GM12878 (cell line): ENCODE measurements around the gene SOS1.

ENCODE experiments used
- ATF2 ChIP-seq: IDR thresholded peaks from 2 replicates; pipeline ENCODE4 v1.6.1; 2012; ENCODE audit warnings: low read length, inconsistent platforms
- CTCF ChIP-seq, 3 experiments: IDR thresholded peaks in 2 of 3; conservative IDR thresholded peaks in 1 of 3; 2 replicates each; pipeline ENCODE4 v1.5.1; 2011; ENCODE audit warnings: low read depth in 3 of 3, low read length in 3 of 3, mild to moderate bottlenecking in 3 of 3, control low read depth in 2 of 3, moderate library complexity in 2 of 3, inconsistent platforms in 1 of 3, mixed read lengths in 1 of 3; ENCODE audit not compliant: control insufficient read depth in 2 of 3, insufficient read depth in 1 of 3; ENCODE audit errors: extremely low read depth in 1 of 3
- POLR2A ChIP-seq: IDR thresholded peaks from 2 replicates; pipeline ENCODE4 v1.6.1; 2011; ENCODE audit warnings: low read depth, mild to moderate bottlenecking, low read length
- RAD51 ChIP-seq: fragments of 450-650 bp; IDR thresholded peaks from 2 replicates; pipeline ENCODE4 v1.6.1; 2016; ENCODE audit warnings: moderate library complexity, mild to moderate bottlenecking, inconsistent platforms
- SUPT20H ChIP-seq: IDR thresholded peaks from 2 replicates; pipeline ENCODE4 v1.6.1; 2011; ENCODE audit warnings: low read depth, mild to moderate bottlenecking, low read length, moderate library complexity, borderline replicate concordance; ENCODE audit not compliant: control insufficient read depth
- TAF1 ChIP-seq: IDR thresholded peaks from 2 replicates; pipeline ENCODE4 v1.6.1; 2011; ENCODE audit warnings: mild to moderate bottlenecking, low read depth, low read length, borderline replicate concordance
- USF1 ChIP-seq: IDR thresholded peaks from 2 replicates; pipeline ENCODE4 v1.6.1; 2011; ENCODE audit warnings: borderline replicate concordance, low read depth, mild to moderate bottlenecking, moderate library complexity, mixed read lengths, low read length; ENCODE audit not compliant: insufficient read depth; ENCODE audit errors: extremely low read length
- ZNF622 ChIP-seq: fragments of 450-650 bp; IDR thresholded peaks from 2 replicates; pipeline ENCODE4 v1.6.1; 2017; ENCODE audit warnings: mild to moderate bottlenecking, inconsistent platforms

GRCh38 chr2:39024833-39025232, 96.0 kb downstream of the SOS1 start:
- no peak for TF ChIP-seq ZNF622
- TF ChIP-seq POLR2A, result no peak
- TF ChIP-seq TAF1, result no peak
- TF ChIP-seq RAD51, result no peak
- TF ChIP-seq SUPT20H, result no peak
- TF ChIP-seq CTCF (IDR thresholded peaks at IDR 0.05 in 2 of 3, conservative IDR thresholded peaks at IDR 0.05 in 1 of 3; ENCODE audit: control insufficient read depth in 2 of 3, extremely low read depth in 1 of 3, insufficient read depth in 1 of 3, low read depth in 3 of 3, low read length in 3 of 3), result no peak
- TF ChIP-seq USF1, result no peak
- TF ChIP-seq ATF2, result no peak
